Effector memory CD8-positive, alpha-beta T cell (primary cell): ENCODE measurements around the gene MMAA.
"Not testable (repeated sequence)": the region's sequence is repeated elsewhere in the genome, so short reads cannot be mapped to it uniquely, and the experiment has no call there.

Source experiments
- ATAC-seq: fragments of 150-1000 bp; cut with Tn5 transposase; replicated peaks from 2 replicates; pipeline ENCODE4 v1.10.0; 2021; ENCODE audit warnings: mild to moderate bottlenecking, moderate library complexity
- DNase-seq, 3 experiments: peaks; one replicate each; pipeline ENCODE4 v3.0.0; 2021
- H3K27ac Mint-ChIP-seq, 2 donors: one replicate each; pipeline ENCODE4 v1.8.0; 2022; ENCODE audit warnings: mild to moderate bottlenecking in 2 of 2, mixed read lengths in 2 of 2, moderate library complexity in 2 of 2
- H3K27me3 Mint-ChIP-seq, 2 donors: one replicate each; pipeline ENCODE4 v1.8.0; 2022; ENCODE audit warnings: mixed read lengths in 2 of 2
- H3K36me3 Mint-ChIP-seq: one replicate; pipeline ENCODE4 v1.8.0; 2022; ENCODE audit warnings: mild to moderate bottlenecking, moderate library complexity, mixed read lengths; ENCODE audit not compliant: insufficient read depth
- H3K4me1 Mint-ChIP-seq, 2 donors: one replicate each; pipeline ENCODE4 v1.8.0; 2022; ENCODE audit warnings: low read depth in 2 of 2, mixed read lengths in 2 of 2
- H3K4me3 Mint-ChIP-seq, 2 donors: one replicate each; pipeline ENCODE4 v1.8.0; 2022; ENCODE audit warnings: mild to moderate bottlenecking in 2 of 2, mixed read lengths in 2 of 2, moderate library complexity in 2 of 2
- H3K9me3 Mint-ChIP-seq, 2 donors: one replicate each; pipeline ENCODE4 v1.8.0; 2022; ENCODE audit warnings: mixed read lengths in 2 of 2

The MMAA gene

DNA sequence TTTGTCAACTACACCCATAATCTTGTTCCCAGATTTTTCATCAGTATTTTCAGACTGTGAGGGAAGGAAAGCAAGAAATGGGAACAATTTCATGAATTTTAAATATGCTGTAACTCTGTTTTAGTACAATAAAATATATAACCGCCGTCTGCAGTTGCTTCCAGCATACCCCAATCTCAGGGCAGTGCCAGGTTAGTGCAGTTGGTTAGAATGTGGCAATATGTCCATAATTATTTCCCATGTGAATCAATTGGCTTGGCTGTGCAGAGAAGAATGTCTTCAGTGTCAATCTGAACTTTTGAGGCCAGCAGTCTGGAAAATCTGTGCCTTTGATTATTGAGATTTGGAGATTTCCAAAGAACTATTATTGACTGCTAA is 5.0 kb upstream of the MMAA start:
- DNase-seq (no peak), ATAC-seq (no peak)
- Mint-ChIP-seq H3K9me3 (no peaks in the 10 kb centered on the region), H3K27ac (no peak overlapping the region), H3K4me1 (peaks cover 4 to 12% of the 10 kb centered on the region in 2 donors), H3K27me3 (no peaks in the 10 kb centered on the region), H3K4me3 (no peak overlapping the region), H3K36me3 (peaks cover 15% of the 10 kb centered on the region)

DNA sequence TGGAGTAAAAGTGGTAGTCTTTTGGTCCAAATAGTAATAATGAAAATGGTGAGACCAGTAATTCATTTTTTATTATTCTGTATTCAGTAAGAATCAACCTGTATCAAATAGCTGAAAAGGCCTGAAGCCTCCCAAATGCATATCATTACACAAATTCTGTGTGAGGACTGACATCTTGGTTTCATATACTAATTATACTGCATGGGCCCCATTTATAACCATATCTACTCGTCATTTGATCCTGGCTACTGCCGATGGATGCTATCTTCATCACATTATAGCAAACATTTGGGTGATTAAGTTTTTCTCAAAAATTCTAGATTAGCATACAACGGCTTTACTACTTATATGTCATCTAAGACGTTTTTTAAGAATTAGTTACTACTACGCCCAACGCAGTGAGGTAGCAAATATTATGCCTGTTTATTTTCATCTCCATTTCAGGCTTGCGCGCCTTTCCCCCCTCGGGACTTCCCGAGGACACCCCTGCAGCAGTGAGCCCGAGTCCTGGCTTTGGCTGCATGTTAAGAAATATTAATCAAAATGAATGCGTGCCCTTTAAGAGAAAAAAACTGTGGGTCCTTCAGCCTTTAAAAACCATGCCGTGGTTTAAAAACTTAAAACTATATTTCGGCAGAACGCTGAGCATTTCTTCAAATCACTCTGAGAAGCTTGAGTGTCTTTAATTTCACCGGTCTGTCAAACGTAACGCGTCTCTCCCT is 814 bp upstream of the MMAA start:
- peaks cover 16 to 37% of the 10 kb centered on the region in 2 donors for H3K4me1 Mint-ChIP-seq

DNA sequence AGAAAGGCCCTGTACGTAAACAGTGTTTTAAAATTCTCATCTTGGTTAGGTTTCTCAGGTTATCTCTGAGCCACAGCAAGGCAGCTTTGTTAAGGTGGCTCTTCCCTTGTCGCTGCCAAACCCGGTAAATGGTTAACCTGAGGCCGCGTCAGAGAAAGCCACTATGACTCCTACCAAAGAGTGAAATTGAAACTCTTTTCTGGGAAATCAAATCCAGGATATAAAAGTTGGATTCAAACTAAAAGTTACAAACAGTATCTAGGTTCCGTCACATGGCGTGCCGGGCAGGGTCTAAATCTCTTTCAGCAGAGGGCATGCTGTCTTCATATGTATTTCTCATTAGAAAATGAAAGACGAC is 433 bp downstream of the MMAA start:
- Mint-ChIP-seq H3K4me3 (peak overlapping the region; percentile 95 to 97), H3K27me3 (no peaks in the 10 kb centered on the region), H3K4me1 (peaks cover 22 to 47% of the 10 kb centered on the region in 2 donors), H3K36me3 (peaks cover 26% of the 10 kb centered on the region), H3K9me3 (no peaks in the 10 kb centered on the region), H3K27ac (peak overlapping the region; percentile 98 to 99)
- DNase-seq: peak in 1 of 3 experiments; percentile 28
- ATAC-seq: peak; percentile 46

More for the DNA sequence above, 814 bp upstream of the MMAA start:
- H3K27me3 Mint-ChIP-seq: no peaks in the 10 kb centered on the region
- no peak for DNase-seq
- peak overlapping the region; percentile 95 to 97 for H3K4me3 Mint-ChIP-seq
- peak overlapping the region; percentile 98 to 99 for H3K27ac Mint-ChIP-seq
- H3K36me3 Mint-ChIP-seq: peaks cover 26% of the 10 kb centered on the region
- ATAC-seq: peak; percentile 11
- no peaks in the 10 kb centered on the region for H3K9me3 Mint-ChIP-seq

DNA sequence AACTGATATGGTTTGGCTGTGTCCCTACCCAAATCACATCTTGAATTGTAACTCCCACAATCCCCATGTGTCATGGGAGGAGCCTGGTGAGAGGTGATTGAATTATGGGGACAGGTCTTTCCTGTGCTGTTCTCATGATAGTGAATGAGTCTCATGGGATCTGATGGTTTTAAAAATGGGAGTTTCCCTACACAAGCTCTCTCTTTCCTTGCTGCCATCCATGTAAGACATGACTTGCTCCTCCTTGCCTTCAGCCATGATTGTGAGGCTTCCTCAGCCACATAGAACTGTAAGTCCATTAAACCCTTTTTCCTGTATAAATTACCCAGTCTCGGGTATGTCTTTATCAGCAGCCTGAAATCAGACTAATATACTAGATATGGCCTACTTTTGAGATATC is 2.9 kb downstream of the MMAA start:
- not testable (repeated sequence) for H3K27me3 Mint-ChIP-seq, DNase-seq, ATAC-seq, H3K9me3 Mint-ChIP-seq
- H3K4me3 Mint-ChIP-seq: peak overlapping the region; percentile 8 to 28
- H3K36me3 Mint-ChIP-seq: peaks cover 30% of the 10 kb centered on the region
- H3K4me1 Mint-ChIP-seq: peaks cover 31 to 58% of the 10 kb centered on the region in 2 donors
- H3K27ac Mint-ChIP-seq: peak overlapping the region in 1 of 2 donors; percentile 99

DNA sequence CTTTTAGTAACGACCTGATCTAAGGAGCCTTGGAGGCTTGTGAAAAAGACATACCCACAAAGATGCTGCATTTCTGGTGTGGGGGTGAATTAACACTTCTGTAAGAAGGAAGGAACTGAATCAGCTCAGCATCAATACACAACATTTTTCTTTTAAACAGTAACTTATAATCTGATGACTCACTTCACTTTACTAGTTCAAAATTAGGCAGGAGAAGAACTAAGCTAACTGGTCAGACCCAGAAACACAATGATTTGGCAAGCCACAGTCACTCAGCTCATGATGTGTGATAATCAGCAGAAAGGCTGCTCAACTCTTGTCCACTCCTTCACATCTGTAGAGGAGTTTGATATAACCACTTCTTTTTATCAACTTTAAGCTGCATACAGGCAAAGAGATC is 4.6 kb downstream of the MMAA start:
- peaks cover 19% of the 10 kb centered on the region for H3K36me3 Mint-ChIP-seq
- H3K27me3 Mint-ChIP-seq: no peaks in the 10 kb centered on the region
- peaks cover 29 to 59% of the 10 kb centered on the region in 2 donors for H3K4me1 Mint-ChIP-seq
- peak overlapping the region; percentile 36 to 67 for H3K4me3 Mint-ChIP-seq
- peak overlapping the region; percentile 68 to 91 for H3K27ac Mint-ChIP-seq
- DNase-seq: no peak
- H3K9me3 Mint-ChIP-seq: no peaks in the 10 kb centered on the region
- peak; percentile 5 for ATAC-seq

DNA sequence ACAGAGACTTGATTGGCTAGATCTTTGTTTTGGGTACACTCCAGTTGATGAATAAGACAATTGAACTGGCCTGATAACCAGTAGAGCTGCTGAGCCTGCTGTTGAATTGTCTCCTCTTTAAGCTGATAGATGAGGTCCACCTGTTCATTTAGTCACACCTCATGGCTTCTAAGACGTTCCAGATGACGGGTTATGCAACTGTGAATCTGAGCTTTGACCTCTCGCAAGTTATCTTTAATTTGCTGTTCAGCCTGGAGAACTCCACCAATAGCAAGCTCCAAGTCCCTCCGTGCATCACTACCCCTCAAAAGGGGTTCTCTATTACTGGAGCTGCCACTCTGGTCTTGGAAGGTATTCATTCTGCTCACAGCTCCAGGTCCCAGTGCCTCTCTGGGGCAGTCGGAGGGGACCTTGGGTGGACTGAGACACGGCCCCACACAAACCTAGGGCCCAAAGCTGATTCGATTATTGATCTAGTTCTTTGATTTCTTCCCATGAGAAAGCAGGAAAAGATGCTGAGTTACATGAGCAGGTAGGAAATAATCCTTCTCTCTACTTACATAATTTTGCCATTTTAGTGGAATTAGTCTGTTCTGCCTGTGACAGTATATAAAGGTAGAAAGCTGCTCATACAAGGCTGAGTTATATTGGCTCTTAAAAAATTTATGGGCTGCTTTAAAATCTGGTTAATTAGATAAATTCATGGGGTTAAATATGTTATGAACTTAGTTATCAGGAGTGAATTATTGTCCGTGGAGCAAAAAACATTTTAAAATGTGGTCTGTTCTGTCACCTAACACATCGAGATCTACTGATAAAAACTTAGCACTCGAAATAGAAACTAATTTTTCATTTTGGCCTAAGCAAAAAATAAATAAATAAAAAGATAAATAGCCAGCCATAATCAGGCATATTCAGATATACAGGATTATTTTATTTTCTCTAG is 6.8 kb downstream of the MMAA start:
- ATAC-seq (peak; percentile 65), DNase-seq (no peak)
- H3K36me3 Mint-ChIP-seq: peaks cover 4% of the 10 kb centered on the region
- H3K4me1 Mint-ChIP-seq: peaks cover 23 to 54% of the 10 kb centered on the region in 2 donors
- H3K27me3 Mint-ChIP-seq: no peaks in the 10 kb centered on the region
- peak overlapping the region; percentile 70 for H3K4me3 Mint-ChIP-seq
- no peaks in the 10 kb centered on the region for H3K9me3 Mint-ChIP-seq
- peak overlapping the region; percentile 57 to 91 for H3K27ac Mint-ChIP-seq

DNA sequence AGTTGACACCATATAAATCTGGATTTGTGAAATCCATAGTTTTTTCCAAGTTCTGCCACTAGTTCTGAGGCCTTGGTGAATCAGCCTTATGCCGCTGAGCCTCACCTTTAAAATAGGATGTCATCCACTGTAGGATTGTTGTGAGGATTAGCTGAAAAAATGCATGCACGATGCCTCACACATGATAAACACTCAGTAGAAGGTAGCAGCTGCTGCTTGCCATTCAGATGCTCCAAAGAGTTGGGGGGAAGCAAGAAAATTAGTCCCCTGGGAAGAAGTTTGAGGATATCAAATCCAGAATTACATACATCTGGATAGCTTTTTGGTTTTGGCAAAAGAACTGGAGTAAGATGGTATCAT is 7.4 kb downstream of the MMAA start:
- Mint-ChIP-seq H3K4me1 (peaks cover 21 to 53% of the 10 kb centered on the region in 2 donors), H3K9me3 (no peaks in the 10 kb centered on the region), H3K36me3 (peaks cover 4% of the 10 kb centered on the region), H3K27me3 (no peaks in the 10 kb centered on the region), H3K27ac (peak overlapping the region in 1 of 2 donors; percentile 91), H3K4me3 (peak overlapping the region; percentile 70)
- DNase-seq (no peak), ATAC-seq (peak; percentile 15)

DNA sequence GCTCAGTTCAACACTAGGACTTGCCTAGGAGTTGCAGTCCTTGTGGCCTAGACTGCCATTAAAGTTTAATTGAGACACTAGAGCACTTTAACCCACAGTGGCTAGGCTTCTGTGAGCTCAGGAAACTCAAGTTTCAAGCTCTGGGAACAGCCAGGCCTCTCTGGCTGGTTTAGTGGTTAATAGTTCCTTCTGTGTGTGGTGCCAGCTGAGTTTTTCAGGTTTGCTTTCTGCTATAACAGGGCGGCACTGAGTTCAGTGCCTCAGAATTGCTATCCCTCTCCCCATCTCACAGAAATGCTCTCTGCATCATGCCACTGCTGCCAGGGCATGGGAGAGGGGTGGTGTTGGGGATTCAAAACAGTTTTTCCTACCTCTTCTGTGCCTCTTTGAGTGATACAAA is 15.9 kb downstream of the MMAA start:
- H3K36me3 Mint-ChIP-seq: peaks cover 23% of the 10 kb centered on the region
- H3K4me3 Mint-ChIP-seq: no peak overlapping the region
- ATAC-seq (no peak), DNase-seq (no peak)
- no peaks in the 10 kb centered on the region for H3K9me3 Mint-ChIP-seq
- H3K27ac Mint-ChIP-seq: peak overlapping the region in 1 of 2 donors; percentile 41
- peaks cover 10 to 36% of the 10 kb centered on the region in 2 donors for H3K4me1 Mint-ChIP-seq
- no peaks in the 10 kb centered on the region for H3K27me3 Mint-ChIP-seq

DNA sequence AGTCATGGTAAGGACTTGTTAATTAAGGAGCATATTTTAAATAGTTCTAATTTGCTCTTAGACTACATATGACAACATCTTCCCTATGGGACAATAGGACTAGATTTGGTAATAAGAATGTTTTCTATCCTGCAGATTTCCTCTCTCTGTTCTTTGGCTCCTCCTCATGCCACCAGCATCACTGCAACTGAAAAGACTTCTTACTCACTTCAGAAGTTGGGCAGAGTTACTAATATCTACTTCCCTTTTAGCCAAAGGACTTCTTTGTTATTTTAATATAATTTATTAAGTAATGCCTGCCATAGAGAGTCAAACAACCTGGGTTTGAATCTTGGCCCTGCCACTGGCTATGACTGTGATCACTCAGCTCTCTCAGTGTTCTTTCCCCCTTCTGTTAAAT is 16.4 kb downstream of the MMAA start:
- ATAC-seq: no peak
- H3K9me3 Mint-ChIP-seq: no peaks in the 10 kb centered on the region
- H3K4me3 Mint-ChIP-seq: no peak overlapping the region
- H3K27ac Mint-ChIP-seq: peak overlapping the region in 1 of 2 donors; percentile 47
- no peak for DNase-seq
- no peaks in the 10 kb centered on the region for H3K27me3 Mint-ChIP-seq
- H3K36me3 Mint-ChIP-seq: peaks cover 27% of the 10 kb centered on the region
- H3K4me1 Mint-ChIP-seq: peaks cover 10 to 36% of the 10 kb centered on the region in 2 donors

DNA sequence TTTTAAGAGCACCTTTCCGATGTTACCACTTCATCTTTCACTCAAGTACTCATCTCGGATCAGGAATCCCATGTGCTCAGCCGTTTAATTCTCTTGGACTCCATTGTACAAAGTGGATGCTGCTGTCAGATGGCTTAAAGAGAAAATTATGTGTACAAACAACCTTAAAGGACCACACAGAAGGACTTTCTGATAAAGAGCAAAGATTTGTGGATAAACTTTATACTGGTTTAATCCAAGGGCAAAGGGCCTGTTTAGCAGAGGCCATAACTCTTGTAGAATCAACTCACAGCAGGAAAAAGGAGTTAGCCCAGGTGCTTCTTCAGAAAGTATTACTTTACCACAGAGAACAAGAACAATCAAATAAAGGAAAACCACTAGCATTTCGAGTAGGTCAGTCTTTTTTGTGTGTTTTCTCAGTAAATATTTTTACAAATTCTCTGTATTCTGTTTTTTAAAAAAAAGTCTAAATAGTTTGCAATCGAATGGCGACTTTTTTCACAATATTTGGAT is 20.1 kb downstream of the MMAA start:
- H3K27ac Mint-ChIP-seq: no peak overlapping the region
- DNase-seq (no peak), ATAC-seq (no peak)
- H3K4me1 Mint-ChIP-seq: peaks cover 5 to 27% of the 10 kb centered on the region in 2 donors
- H3K27me3 Mint-ChIP-seq: no peaks in the 10 kb centered on the region
- H3K9me3 Mint-ChIP-seq: no peaks in the 10 kb centered on the region
- peaks cover 35% of the 10 kb centered on the region for H3K36me3 Mint-ChIP-seq
- H3K4me3 Mint-ChIP-seq: no peak overlapping the region

DNA sequence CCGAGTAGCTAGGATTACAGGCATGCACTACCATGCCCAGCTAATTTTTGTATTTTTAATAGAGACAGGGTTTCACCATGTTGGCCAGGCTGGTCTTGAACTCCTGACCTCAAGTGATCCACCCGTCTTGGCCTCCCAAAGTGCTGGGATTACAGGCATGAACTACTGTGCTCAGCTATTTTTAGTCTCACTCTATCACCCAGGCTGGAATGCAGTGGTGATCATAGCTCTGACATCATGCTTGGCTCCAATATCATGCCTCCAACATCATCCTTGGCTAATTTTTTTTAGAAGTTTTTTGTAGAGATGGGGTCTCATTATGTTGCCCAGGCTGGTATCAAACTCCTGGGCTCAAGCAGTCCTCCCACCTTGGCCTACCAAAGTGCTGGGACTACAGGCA is 21.1 kb downstream of the MMAA start:
- Mint-ChIP-seq H3K4me1 (peaks cover 0 to 25% of the 10 kb centered on the region in 2 donors), H3K36me3 (peaks cover 33% of the 10 kb centered on the region)
- H3K9me3 Mint-ChIP-seq, DNase-seq, H3K27me3 Mint-ChIP-seq, ATAC-seq, H3K4me3 Mint-ChIP-seq, H3K27ac Mint-ChIP-seq: not testable (repeated sequence)

DNA sequence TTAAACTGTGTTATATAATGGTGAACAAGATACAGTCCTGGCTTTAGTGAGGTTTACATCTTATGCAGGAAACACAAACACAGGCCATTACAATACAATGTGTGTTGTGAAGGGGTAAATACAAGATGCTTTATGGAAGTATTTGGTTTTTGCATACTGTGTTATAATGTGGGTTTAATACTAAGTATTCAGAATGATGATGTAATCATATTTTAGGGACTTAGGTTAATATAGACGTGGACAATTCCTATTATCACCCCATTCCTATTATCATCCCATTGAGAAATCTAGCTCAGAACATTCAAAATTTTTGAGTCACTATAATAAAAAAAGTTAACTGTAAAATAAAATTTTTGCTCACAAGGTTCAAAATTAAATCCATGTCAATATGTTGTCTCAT is 24.1 kb downstream of the MMAA start:
- H3K4me1 Mint-ChIP-seq: peaks cover 0 to 18% of the 10 kb centered on the region in 2 donors

DNA sequence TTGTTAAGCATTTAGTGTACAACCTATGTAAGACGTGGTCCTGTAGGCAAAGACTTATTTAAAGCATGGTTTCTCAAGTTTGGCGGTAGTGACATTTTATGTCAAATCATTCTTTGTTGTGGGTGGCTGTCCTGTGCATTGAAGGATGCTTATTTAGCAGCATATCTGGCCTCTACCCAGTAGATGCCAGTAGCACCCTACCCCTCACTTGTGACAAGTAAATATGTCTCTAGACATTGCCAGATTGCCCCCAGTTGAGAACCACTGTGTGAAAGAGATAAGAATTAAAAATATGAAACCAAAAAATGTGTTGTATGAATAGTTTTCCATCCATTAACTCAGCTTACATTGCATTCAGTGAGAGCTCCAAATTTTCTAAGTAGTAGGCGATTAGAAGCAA is 25.5 kb downstream of the MMAA start:
- Mint-ChIP-seq H3K27ac (no peak overlapping the region), H3K27me3 (no peaks in the 10 kb centered on the region), H3K4me3 (no peak overlapping the region), H3K4me1 (peaks cover 0 to 18% of the 10 kb centered on the region in 2 donors), H3K36me3 (peaks cover 25% of the 10 kb centered on the region), H3K9me3 (no peaks in the 10 kb centered on the region)
- DNase-seq: no peak
- ATAC-seq: no peak

More for the DNA sequence above, 24.1 kb downstream of the MMAA start:
- Mint-ChIP-seq H3K27me3 (no peaks in the 10 kb centered on the region), H3K36me3 (peaks cover 32% of the 10 kb centered on the region), H3K9me3 (no peaks in the 10 kb centered on the region), H3K27ac (no peak overlapping the region), H3K4me3 (no peak overlapping the region)
- no peak for ATAC-seq
- no peak for DNase-seq
